NT2/D1 (cell line): ENCODE results near the gene TENM3.

Experiments used
- DNase-seq: peaks from one replicate; pipeline ENCODE4 v3.0.0-alpha.2; 2011; ENCODE audit warnings: low read depth, low spot score
- H3K27me3 ChIP-seq: 2 replicates; pipeline ENCODE4 v1.6.0; 2011; ENCODE audit warnings: mild to moderate bottlenecking; ENCODE audit not compliant: insufficient read length, insufficient read depth
- H3K36me3 ChIP-seq: 2 replicates; pipeline ENCODE4 v1.6.1; 2011; ENCODE audit warnings: mild to moderate bottlenecking, low read length, mixed read lengths; ENCODE audit not compliant: insufficient read depth, insufficient read length
- H3K4me1 ChIP-seq: 2 replicates; pipeline ENCODE4 v1.5.1; 2011; ENCODE audit not compliant: insufficient read depth, insufficient read length
- H3K4me3 ChIP-seq: 2 replicates; pipeline ENCODE4 v1.5.1; 2011; ENCODE audit warnings: low read depth; ENCODE audit not compliant: insufficient read length
- H3K9ac ChIP-seq: 2 replicates; pipeline ENCODE4 v1.6.0; 2011; ENCODE audit warnings: low read depth; ENCODE audit not compliant: insufficient read length
- H3K9me3 ChIP-seq: 2 replicates; pipeline ENCODE4 v1.5.1; 2011; ENCODE audit warnings: mild to moderate bottlenecking, low read length; ENCODE audit not compliant: insufficient read depth
- SUZ12 ChIP-seq: IDR thresholded peaks from 2 replicates; pipeline ENCODE4 v1.6.1; 2011; ENCODE audit not compliant: insufficient read length, insufficient read depth; ENCODE audit errors: extremely low read depth
- YY1 ChIP-seq: IDR thresholded peaks from 2 replicates; pipeline ENCODE4 v1.6.1; 2011; ENCODE audit not compliant: insufficient read length, insufficient read depth
- ZNF274 ChIP-seq: IDR thresholded peaks from 2 replicates; pipeline ENCODE4 v1.6.1; 2011; ENCODE audit warnings: mild to moderate bottlenecking, low read depth, low read length

The TENM3 gene

GRCh38 chr4:182616476-182616875, 373.3 kb downstream of the TENM3 start:
- Histone ChIP-seq H3K4me1 (no peaks in the 10 kb centered on the region), H3K9ac (no peak overlapping the region), H3K4me3 (no peak overlapping the region), H3K36me3 (no peaks in the 10 kb centered on the region), H3K27me3 (no peaks in the 10 kb centered on the region), H3K9me3 (no peaks in the 10 kb centered on the region)
- DNase-seq: no peak
- TF ChIP-seq ZNF274: no peak
- TF ChIP-seq SUZ12: no peak
- TF ChIP-seq YY1: no peak

- no peaks in the 10 kb centered on the region for H3K27me3 ChIP-seq
- no peaks in the 10 kb centered on the region for H3K36me3 ChIP-seq
- H3K4me1 ChIP-seq: no peaks in the 10 kb centered on the region
- H3K9ac ChIP-seq: no peak overlapping the region
- H3K9me3 ChIP-seq: no peaks in the 10 kb centered on the region
- TF ChIP-seq YY1: no peak
- TF ChIP-seq ZNF274: no peak
- TF ChIP-seq SUZ12: no peak
- H3K4me3 ChIP-seq: no peak overlapping the region
- no peak for DNase-seq
Observed at GRCh38 chr4:182619660-182620059, 376.5 kb downstream of the TENM3 start.

GRCh38 chr4:182620111-182620980, 377.1 kb downstream of the TENM3 start:
- DNase-seq: no peak
- Histone ChIP-seq H3K9ac (no peak overlapping the region), H3K4me1 (no peaks in the 10 kb centered on the region), H3K36me3 (no peaks in the 10 kb centered on the region), H3K27me3 (no peaks in the 10 kb centered on the region), H3K9me3 (no peaks in the 10 kb centered on the region), H3K4me3 (no peak overlapping the region)
- TF ChIP-seq YY1 (no peak), ZNF274 (no peak), SUZ12 (no peak)

GRCh38 chr4:182624281-182624680, 381.1 kb downstream of the TENM3 start:
- H3K4me1 ChIP-seq: no peaks in the 10 kb centered on the region
- TF ChIP-seq YY1 (no peak), ZNF274 (no peak), SUZ12 (no peak)
- H3K36me3 ChIP-seq: peaks cover 3% of the 10 kb centered on the region
- no peak for DNase-seq
- H3K4me3 ChIP-seq: no peak overlapping the region
- H3K9ac ChIP-seq: no peak overlapping the region
- no peaks in the 10 kb centered on the region for H3K9me3 ChIP-seq
- no peaks in the 10 kb centered on the region for H3K27me3 ChIP-seq

- H3K36me3 ChIP-seq: peaks cover 3% of the 10 kb centered on the region
- H3K27me3 ChIP-seq: no peaks in the 10 kb centered on the region
- no peaks in the 10 kb centered on the region for H3K9me3 ChIP-seq
- no peak for TF ChIP-seq YY1
- TF ChIP-seq SUZ12: no peak
- TF ChIP-seq ZNF274: no peak
- H3K9ac ChIP-seq: no peak overlapping the region
- no peaks in the 10 kb centered on the region for H3K4me1 ChIP-seq
- no peak overlapping the region for H3K4me3 ChIP-seq
- DNase-seq: no peak
Observed at GRCh38 chr4:182625193-182625592, 382.0 kb downstream of the TENM3 start.

- Histone ChIP-seq H3K9me3 (no peaks in the 10 kb centered on the region), H3K36me3 (peaks cover 3% of the 10 kb centered on the region), H3K27me3 (no peaks in the 10 kb centered on the region), H3K4me3 (no peak overlapping the region), H3K9ac (no peak overlapping the region), H3K4me1 (no peaks in the 10 kb centered on the region)
- no peak for TF ChIP-seq SUZ12
- no peak for TF ChIP-seq YY1
- TF ChIP-seq ZNF274: no peak
- DNase-seq: no peak
Observed at GRCh38 chr4:182627996-182628395, 384.8 kb downstream of the TENM3 start.

GRCh38 chr4:182628544-182628943, 385.3 kb downstream of the TENM3 start:
- Histone ChIP-seq H3K4me1 (no peaks in the 10 kb centered on the region), H3K27me3 (no peaks in the 10 kb centered on the region), H3K36me3 (peaks cover 5% of the 10 kb centered on the region), H3K9ac (no peak overlapping the region), H3K4me3 (no peak overlapping the region), H3K9me3 (no peaks in the 10 kb centered on the region)
- TF ChIP-seq ZNF274 (no peak), YY1 (no peak), SUZ12 (no peak)
- DNase-seq: no peak
